ENCODE measurements around the gene MAP3K20.
"Not testable (repeated sequence)": the region's sequence is repeated elsewhere in the genome, so short reads cannot be mapped to it uniquely, and the experiment has no call there.

MAP3K20 gene

DNA sequence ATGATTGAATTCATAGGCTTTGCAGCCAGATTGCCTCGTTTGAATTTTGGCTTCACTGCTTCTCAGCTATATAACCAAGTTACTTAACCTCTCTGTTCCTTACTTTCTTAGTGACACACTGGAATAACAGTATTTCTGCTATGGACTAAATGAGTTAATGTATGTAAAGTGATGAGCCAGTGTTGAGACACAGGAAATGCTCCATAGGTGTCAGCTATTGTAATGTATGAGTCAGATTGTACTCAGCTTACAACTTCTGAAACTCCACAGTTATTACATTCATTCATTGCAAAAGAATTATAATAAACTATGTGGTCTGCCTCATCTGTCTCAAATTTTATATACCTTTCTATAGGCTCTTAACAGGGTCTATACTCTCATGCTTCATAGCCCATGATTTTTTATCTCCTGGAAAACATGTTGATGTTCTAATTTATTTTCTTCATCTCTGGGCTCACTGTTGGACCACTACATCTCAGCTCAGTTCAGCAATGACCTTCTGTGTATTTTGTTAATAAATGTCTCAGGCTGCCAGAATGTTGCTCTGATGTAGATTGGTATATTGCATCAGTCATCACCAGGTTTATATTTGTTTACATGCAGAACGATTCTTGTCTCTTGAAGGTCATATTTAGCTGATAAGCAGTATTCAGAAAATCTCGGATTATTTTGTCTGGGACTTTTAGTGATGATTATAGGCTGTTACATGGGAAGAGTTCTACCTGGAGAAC is 76.2 kb downstream of the MAP3K20 start:
- Histone ChIP-seq H3K27me3 (ENCODE audit: control insufficient read depth in 5 of 5, insufficient read depth in 4 of 5, low read length in 5 of 5) (no peaks in the 10 kb centered on the region), H3K36me3 (ENCODE audit: control insufficient read depth in 5 of 5, insufficient read depth in 5 of 5, low read length in 5 of 5) (no peaks in the 10 kb centered on the region), H3K4me1 (ENCODE audit: control insufficient read depth in 5 of 5, insufficient read depth in 5 of 5, low read length in 5 of 5) (peaks cover 0 to 17% (median 10%) of the 10 kb centered on the region in 5 donors), H3K27ac (ENCODE audit: low read depth, low read length) (no peak overlapping the region), H3K9ac (ENCODE audit: low read length in 5 of 5) (no peak overlapping the region), H3K9me3 (ENCODE audit: control insufficient read depth in 5 of 5, low read length in 5 of 5) (no peaks in the 10 kb centered on the region), H3K4me3 (ENCODE audit: low read depth in 1 of 5, low read length in 5 of 5) (no peak overlapping the region)

DNA sequence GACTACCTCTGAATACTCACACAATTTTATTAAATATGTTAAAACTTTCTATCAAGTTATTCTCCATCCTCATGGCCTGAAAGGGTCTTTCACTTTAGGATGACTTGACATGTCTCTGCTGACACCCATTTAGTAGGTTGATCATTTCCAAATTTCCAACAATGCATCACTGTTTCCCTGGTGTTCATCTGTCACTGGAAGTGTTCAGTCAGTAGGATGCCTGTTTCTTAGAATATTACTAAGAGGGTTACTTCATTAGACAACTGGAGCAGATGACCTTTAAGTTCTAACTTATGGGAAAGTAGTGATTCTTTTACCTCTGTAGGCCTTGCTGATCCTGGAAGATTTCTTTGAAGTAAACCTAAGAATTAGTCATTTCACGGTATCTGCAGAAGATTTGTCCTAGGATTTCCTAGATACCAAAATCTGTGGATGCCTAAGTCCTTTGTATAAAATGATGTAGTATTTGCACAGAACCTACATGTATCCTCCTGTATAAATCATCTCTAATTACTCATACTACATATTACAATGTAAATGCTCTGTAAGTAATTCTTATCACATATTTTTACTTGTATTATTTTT is 77.7 kb downstream of the MAP3K20 start:
- H3K9ac ChIP-seq (ENCODE audit: low read length in 5 of 5) = no peak overlapping the region
- H3K27ac ChIP-seq (ENCODE audit: low read depth, low read length) = no peak overlapping the region
- H3K36me3 ChIP-seq (ENCODE audit: control insufficient read depth in 5 of 5, insufficient read depth in 5 of 5, low read length in 5 of 5) = no peaks in the 10 kb centered on the region
- no peaks in the 10 kb centered on the region for H3K9me3 ChIP-seq (ENCODE audit: control insufficient read depth in 5 of 5, low read length in 5 of 5)
- no peak overlapping the region for H3K4me3 ChIP-seq (ENCODE audit: low read depth in 1 of 5, low read length in 5 of 5)
- no peaks in the 10 kb centered on the region for H3K27me3 ChIP-seq (ENCODE audit: control insufficient read depth in 5 of 5, insufficient read depth in 4 of 5, low read length in 5 of 5)
- H3K4me1 ChIP-seq (ENCODE audit: control insufficient read depth in 5 of 5, insufficient read depth in 5 of 5, low read length in 5 of 5) = peaks cover 0 to 16% (median 10%) of the 10 kb centered on the region in 5 donors

DNA sequence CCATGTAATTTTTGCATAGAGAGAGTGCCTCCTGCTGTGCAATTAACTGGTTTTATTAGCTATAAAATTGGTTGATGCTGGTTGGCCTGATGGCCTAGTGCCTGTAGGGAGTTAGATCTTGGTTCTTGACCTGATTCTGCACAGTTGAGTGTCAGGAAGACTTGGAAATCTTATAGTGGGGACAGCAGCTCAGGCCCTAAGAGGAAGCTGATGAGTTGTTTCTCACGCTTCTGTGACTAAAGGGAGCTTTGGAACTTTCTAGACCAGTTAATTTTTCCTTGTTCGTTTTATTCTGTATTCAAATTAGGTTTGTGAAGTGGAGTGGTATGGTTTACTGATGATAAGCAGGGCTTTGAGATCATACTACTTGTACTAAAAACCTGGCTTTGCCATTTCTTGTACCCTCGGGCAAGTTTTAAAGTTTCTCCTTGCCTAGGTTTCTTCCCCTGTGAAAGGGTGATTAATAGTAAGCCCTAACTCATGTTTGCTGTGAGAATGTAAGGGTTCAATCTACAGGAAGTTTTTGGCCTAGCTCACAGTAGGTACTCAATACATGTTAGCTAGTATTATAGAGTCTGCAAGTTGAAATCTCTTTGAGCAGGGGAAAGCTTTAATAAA is 82.1 kb downstream of the MAP3K20 start:
- peak overlapping the region; percentile 34 for H3K27ac ChIP-seq (ENCODE audit: low read depth, low read length)

DNA sequence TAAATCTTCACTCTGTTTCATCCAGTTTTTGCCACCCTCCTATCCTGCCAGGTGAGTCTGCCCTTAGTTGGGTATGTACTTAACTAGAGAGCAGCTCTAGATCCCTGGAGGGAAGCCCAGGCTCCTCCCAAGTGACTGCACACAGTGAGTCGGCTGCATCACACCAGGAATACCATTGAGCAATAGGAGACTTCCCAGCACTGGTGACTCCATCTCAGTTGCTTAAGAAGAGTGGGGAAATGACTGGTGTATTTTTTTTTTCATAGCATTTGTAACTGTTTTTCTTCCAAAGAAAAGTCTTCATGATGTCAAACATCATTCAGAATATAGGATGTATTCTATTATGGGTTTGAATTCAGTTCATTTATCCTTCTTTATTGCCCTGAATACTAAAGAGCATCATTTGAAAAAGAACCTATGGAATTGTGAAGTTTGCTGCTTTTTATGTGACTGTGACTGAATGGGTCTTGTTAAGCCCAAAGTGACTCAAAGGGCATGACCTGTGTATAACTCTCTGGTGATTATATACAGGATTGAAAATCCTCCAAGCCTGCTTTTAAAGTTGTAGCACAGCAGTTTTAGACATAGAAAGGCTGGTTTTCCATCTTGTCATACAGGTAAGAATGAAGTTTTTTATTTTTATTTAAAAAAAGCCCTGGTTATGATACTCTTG is 84.3 kb downstream of the MAP3K20 start:
- no peak overlapping the region for H3K4me3 ChIP-seq (ENCODE audit: low read depth in 1 of 5, low read length in 5 of 5)
- no peaks in the 10 kb centered on the region for H3K9me3 ChIP-seq (ENCODE audit: control insufficient read depth in 5 of 5, low read length in 5 of 5)
- H3K9ac ChIP-seq (ENCODE audit: low read length in 5 of 5) = peak overlapping the region in 1 of 5 donors; percentile 71
- H3K36me3 ChIP-seq (ENCODE audit: control insufficient read depth in 5 of 5, insufficient read depth in 5 of 5, low read length in 5 of 5) = no peaks in the 10 kb centered on the region
- peak overlapping the region; percentile 96 for H3K27ac ChIP-seq (ENCODE audit: low read depth, low read length)
- H3K27me3 ChIP-seq (ENCODE audit: control insufficient read depth in 5 of 5, insufficient read depth in 4 of 5, low read length in 5 of 5) = no peaks in the 10 kb centered on the region
- H3K4me1 ChIP-seq (ENCODE audit: control insufficient read depth in 5 of 5, insufficient read depth in 5 of 5, low read length in 5 of 5) = peaks cover 4 to 27% (median 20%) of the 10 kb centered on the region in 5 donors

More for the DNA sequence above, 82.1 kb downstream of the MAP3K20 start:
- Histone ChIP-seq H3K27me3 (ENCODE audit: control insufficient read depth in 5 of 5, insufficient read depth in 4 of 5, low read length in 5 of 5) (no peaks in the 10 kb centered on the region), H3K36me3 (ENCODE audit: control insufficient read depth in 5 of 5, insufficient read depth in 5 of 5, low read length in 5 of 5) (no peaks in the 10 kb centered on the region), H3K9me3 (ENCODE audit: control insufficient read depth in 5 of 5, low read length in 5 of 5) (no peaks in the 10 kb centered on the region), H3K4me1 (ENCODE audit: control insufficient read depth in 5 of 5, insufficient read depth in 5 of 5, low read length in 5 of 5) (peaks cover 4 to 27% (median 20%) of the 10 kb centered on the region in 5 donors), H3K9ac (ENCODE audit: low read length in 5 of 5) (no peak overlapping the region), H3K4me3 (ENCODE audit: low read depth in 1 of 5, low read length in 5 of 5) (no peak overlapping the region)

DNA sequence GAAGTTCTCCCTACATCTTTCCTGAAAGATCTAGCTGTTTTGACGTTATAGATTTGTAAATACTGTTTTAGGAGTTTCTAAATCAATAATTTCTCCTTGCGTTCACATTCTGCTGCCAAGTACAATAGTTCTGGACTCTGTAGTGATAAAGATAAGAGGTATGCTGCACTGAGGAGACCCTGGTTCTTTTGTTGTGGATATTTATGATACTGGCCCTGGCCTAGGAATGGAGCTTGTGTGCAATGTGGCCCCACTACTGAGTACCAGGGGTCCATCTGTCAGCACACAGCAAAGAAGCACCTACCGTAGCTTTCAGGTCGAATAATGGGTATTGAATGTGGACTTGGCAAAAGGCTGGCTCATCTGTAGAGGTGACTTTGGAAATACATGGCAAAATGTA is 85.0 kb downstream of the MAP3K20 start:
- Histone ChIP-seq H3K9ac (ENCODE audit: low read length in 5 of 5) (peak overlapping the region in 4 of 5 donors; percentile 2 to 71 (median 32)), H3K4me1 (ENCODE audit: control insufficient read depth in 5 of 5, insufficient read depth in 5 of 5, low read length in 5 of 5) (peaks cover 4 to 27% (median 20%) of the 10 kb centered on the region in 5 donors), H3K27me3 (ENCODE audit: control insufficient read depth in 5 of 5, insufficient read depth in 4 of 5, low read length in 5 of 5) (no peaks in the 10 kb centered on the region), H3K9me3 (ENCODE audit: control insufficient read depth in 5 of 5, low read length in 5 of 5) (no peaks in the 10 kb centered on the region), H3K27ac (ENCODE audit: low read depth, low read length) (peak overlapping the region; percentile 96), H3K4me3 (ENCODE audit: low read depth in 1 of 5, low read length in 5 of 5) (no peak overlapping the region), H3K36me3 (ENCODE audit: control insufficient read depth in 5 of 5, insufficient read depth in 5 of 5, low read length in 5 of 5) (no peaks in the 10 kb centered on the region)

DNA sequence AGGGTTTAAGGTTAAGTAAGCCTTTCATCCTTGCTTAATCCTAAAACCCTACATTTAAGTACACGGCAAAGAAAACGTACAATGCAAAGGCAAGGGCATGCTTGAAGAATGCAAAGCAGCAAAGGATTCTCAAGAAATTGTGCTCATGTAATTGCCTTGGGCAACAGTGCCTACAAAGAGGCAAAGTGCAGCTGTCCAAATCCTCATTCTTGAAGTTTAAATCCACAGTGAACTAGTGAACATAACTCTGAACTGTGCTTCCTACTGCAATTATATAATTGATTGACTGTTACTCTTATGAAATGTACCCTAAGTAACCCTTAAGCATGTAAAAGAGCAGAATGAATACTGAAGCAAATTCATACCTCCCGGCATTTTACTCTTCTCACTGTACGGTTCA is 85.4 kb downstream of the MAP3K20 start:
- H3K4me3 ChIP-seq (ENCODE audit: low read depth in 1 of 5, low read length in 5 of 5) = no peak overlapping the region
- peak overlapping the region; percentile 96 for H3K27ac ChIP-seq (ENCODE audit: low read depth, low read length)

DNA sequence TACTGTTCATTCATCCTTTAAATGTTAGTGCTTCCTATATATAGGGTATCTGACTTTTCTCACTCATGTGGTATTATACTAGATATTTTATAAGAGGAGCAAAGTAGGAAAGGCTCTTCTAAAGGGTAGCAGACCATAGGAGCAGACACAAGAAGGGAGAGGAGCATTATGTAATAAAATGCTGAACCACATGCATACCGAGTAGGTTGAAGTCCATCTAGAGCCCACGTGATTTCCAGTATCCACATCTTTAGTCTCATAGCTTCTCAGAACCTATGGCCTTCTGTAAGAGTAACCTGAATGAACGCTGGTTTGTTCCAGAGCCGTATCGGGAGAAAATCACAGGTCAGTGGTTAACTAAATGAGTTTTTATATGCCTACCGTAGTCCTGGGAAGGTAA is 85.9 kb downstream of the MAP3K20 start:
- no peak overlapping the region for H3K4me3 ChIP-seq (ENCODE audit: low read depth in 1 of 5, low read length in 5 of 5)

More for the DNA sequence above, 85.4 kb downstream of the MAP3K20 start:
- Histone ChIP-seq H3K9ac (ENCODE audit: low read length in 5 of 5) (peak overlapping the region in 3 of 5 donors; percentile 6 to 74 (median 45)), H3K4me1 (ENCODE audit: control insufficient read depth in 5 of 5, insufficient read depth in 5 of 5, low read length in 5 of 5) (peaks cover 5 to 29% (median 20%) of the 10 kb centered on the region in 5 donors), H3K36me3 (ENCODE audit: control insufficient read depth in 5 of 5, insufficient read depth in 5 of 5, low read length in 5 of 5) (no peaks in the 10 kb centered on the region), H3K9me3 (ENCODE audit: control insufficient read depth in 5 of 5, low read length in 5 of 5) (no peaks in the 10 kb centered on the region), H3K27me3 (ENCODE audit: control insufficient read depth in 5 of 5, insufficient read depth in 4 of 5, low read length in 5 of 5) (no peaks in the 10 kb centered on the region)

DNA sequence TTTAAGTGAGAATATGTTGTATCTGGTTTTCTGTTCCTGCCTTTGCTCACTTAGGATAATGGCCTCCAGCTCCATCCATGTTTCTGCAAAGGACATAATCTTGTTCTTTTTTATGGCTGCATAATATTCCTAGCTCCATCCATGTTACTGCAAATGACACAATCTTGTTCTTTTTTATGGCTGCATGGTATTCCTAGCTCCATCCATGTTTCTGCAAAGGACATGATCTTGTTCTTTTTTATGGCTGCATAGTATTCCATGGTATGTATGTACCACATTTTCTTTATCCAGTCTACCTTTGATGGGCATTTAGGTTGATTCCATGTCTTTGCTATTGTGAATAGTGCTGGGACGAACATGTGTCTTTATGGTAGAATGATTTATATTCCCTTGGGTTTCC is 87.7 kb downstream of the MAP3K20 start:
- H3K27ac ChIP-seq (ENCODE audit: low read depth, low read length); H3K4me3 ChIP-seq (ENCODE audit: low read depth in 1 of 5, low read length in 5 of 5); H3K9me3 ChIP-seq (ENCODE audit: control insufficient read depth in 5 of 5, low read length in 5 of 5); H3K9ac ChIP-seq (ENCODE audit: low read length in 5 of 5); H3K27me3 ChIP-seq (ENCODE audit: control insufficient read depth in 5 of 5, insufficient read depth in 4 of 5, low read length in 5 of 5); H3K36me3 ChIP-seq (ENCODE audit: control insufficient read depth in 5 of 5, insufficient read depth in 5 of 5, low read length in 5 of 5): not testable (repeated sequence)
- peaks cover 5 to 30% (median 20%) of the 10 kb centered on the region in 5 donors for H3K4me1 ChIP-seq (ENCODE audit: control insufficient read depth in 5 of 5, insufficient read depth in 5 of 5, low read length in 5 of 5)

More for the DNA sequence above, 85.9 kb downstream of the MAP3K20 start:
- no peaks in the 10 kb centered on the region for H3K9me3 ChIP-seq (ENCODE audit: control insufficient read depth in 5 of 5, low read length in 5 of 5)
- H3K36me3 ChIP-seq (ENCODE audit: control insufficient read depth in 5 of 5, insufficient read depth in 5 of 5, low read length in 5 of 5) = no peaks in the 10 kb centered on the region
- peak overlapping the region; percentile 96 for H3K27ac ChIP-seq (ENCODE audit: low read depth, low read length)
- H3K4me1 ChIP-seq (ENCODE audit: control insufficient read depth in 5 of 5, insufficient read depth in 5 of 5, low read length in 5 of 5) = peaks cover 5 to 30% (median 20%) of the 10 kb centered on the region in 5 donors
- peak overlapping the region in 3 of 5 donors; percentile 6 to 74 (median 6) for H3K9ac ChIP-seq (ENCODE audit: low read length in 5 of 5)
- no peaks in the 10 kb centered on the region for H3K27me3 ChIP-seq (ENCODE audit: control insufficient read depth in 5 of 5, insufficient read depth in 4 of 5, low read length in 5 of 5)

DNA sequence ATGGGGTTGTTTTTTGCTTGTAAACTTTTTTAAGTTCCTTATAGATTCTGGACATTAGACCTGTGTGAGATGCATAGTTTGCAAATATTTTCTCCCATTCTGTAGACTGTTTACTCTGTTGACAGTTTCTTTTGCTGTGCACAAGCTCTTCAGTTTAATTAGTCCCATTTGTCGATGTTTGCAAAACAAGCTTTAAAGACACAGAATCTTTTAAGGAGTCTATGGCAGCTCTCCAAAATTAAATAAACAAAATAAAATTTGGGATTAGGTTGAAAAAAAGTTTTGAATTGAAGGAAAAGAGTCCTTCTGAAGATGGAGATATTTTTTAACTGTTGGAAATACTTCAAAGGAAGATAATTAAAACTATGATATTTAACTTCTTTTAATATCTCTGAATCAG is 88.8 kb downstream of the MAP3K20 start:
- Histone ChIP-seq H3K27ac (ENCODE audit: low read depth, low read length) (peak overlapping the region; percentile 30), H3K9me3 (ENCODE audit: control insufficient read depth in 5 of 5, low read length in 5 of 5) (no peaks in the 10 kb centered on the region), H3K9ac (ENCODE audit: low read length in 5 of 5) (no peak overlapping the region), H3K27me3 (ENCODE audit: control insufficient read depth in 5 of 5, insufficient read depth in 4 of 5, low read length in 5 of 5) (no peaks in the 10 kb centered on the region), H3K4me3 (ENCODE audit: low read depth in 1 of 5, low read length in 5 of 5) (no peak overlapping the region), H3K36me3 (ENCODE audit: control insufficient read depth in 5 of 5, insufficient read depth in 5 of 5, low read length in 5 of 5) (no peaks in the 10 kb centered on the region), H3K4me1 (ENCODE audit: control insufficient read depth in 5 of 5, insufficient read depth in 5 of 5, low read length in 5 of 5) (peaks cover 5 to 27% (median 17%) of the 10 kb centered on the region in 5 donors)
